Astrocyte of the cerebellum (primary cell): Measurements from ENCODE around the gene DCN.

ENCODE experiments used
- DNase-seq: peaks from one replicate; pipeline ENCODE4 v3.0.0-alpha.2; 2011; ENCODE audit warnings: low read depth
- H3K4me3 ChIP-seq: 2 replicates; pipeline ENCODE4 v1.5.1; 2011; ENCODE audit warnings: mild to moderate bottlenecking, low read depth, low read length, moderate library complexity
- in situ Hi-C: cut with HindIII; loops from 2 replicates; pipeline ENCODE4 v1.10.0; 2017; ENCODE audit warnings: low sequenced_read_pairs
- TF ChIP-seq, protein P1 (sequence below): IDR thresholded peaks from 2 replicates; pipeline ENCODE4 v1.5.1; 2012; ENCODE audit warnings: low read length, low read depth, moderate library complexity, mild to moderate bottlenecking; ENCODE audit errors: missing control alignments

The DCN gene

DNA sequence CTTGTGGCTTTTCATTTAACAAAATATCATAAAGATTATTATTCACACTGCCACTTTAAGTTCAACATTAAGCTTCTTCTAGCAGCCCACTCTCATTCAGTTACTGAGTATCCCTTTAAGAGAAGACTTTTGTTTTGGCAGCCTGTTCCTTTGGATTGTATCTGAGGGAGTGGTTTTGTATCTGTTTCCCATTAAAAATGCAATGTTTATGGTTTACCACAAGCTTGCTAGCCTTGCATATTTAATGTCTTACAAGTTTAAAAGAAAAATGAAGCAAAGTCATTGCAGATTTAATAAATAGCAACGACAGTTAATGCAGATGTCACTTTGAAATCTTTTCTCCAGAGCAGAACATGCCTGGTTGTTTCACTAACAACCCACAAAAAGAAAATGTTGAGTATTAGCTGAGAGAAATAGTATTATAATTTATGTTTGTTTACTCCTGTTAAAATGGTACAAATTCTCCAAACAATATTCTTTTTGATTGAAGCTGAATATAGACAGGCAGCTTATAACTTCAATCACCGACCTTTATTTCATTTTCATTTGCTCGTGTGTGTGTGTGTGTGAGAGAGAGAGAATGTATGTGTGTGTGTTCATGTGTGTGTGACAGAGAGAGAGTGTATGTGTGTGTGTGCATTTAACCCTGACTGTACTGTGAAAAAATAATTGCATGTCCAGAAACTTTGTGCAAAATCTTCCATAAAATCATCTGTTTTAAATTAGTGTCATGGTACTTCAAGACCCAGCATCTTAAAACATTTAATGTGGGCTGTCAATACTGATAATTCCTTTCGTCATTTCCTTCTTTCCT, 1.8 kb downstream of the DCN start:
- peak; percentile 81 for DNase-seq
- TF ChIP-seq, protein P1, sequence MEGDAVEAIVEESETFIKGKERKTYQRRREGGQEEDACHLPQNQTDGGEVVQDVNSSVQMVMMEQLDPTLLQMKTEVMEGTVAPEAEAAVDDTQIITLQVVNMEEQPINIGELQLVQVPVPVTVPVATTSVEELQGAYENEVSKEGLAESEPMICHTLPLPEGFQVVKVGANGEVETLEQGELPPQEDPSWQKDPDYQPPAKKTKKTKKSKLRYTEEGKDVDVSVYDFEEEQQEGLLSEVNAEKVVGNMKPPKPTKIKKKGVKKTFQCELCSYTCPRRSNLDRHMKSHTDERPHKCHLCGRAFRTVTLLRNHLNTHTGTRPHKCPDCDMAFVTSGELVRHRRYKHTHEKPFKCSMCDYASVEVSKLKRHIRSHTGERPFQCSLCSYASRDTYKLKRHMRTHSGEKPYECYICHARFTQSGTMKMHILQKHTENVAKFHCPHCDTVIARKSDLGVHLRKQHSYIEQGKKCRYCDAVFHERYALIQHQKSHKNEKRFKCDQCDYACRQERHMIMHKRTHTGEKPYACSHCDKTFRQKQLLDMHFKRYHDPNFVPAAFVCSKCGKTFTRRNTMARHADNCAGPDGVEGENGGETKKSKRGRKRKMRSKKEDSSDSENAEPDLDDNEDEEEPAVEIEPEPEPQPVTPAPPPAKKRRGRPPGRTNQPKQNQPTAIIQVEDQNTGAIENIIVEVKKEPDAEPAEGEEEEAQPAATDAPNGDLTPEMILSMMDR = no peak
- peak overlapping the region; percentile 34 for H3K4me3 ChIP-seq

DNA sequence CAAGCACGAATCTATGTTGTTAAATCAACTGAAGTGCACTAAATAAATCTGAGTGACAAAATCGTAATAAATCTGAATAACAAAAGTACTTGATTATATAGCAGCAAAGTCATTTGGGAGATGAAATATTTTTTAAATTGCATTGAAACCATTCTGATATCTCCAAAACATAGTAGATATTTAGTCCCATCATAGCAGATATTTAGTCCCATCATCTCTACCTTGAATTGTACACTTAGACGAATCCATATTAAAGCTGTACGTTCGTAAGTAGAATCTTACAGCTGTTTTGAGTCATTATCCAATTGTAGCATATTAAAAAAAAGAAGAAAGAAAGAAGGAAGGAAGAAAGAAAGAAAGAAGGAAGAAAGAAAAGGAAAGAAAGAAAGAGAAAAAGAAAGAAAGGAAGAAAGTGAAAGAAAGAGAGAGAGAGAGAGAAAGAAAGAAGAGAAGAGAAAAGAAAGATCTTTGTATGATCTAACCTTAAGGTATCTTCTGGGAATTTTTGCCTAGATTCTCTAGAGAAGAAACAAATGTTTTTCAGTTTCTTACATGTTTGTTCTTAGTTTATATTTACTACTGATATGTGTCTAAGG, 2.6 kb downstream of the DCN start:
- peak overlapping the region; percentile 34 for H3K4me3 ChIP-seq

More for the DNA sequence above, 1.8 kb downstream of the DCN start:
- in situ Hi-C loops = loop anchor here (5.0 kb wide), 1 partner anchor 33 kb away; no protein-coding TSS in a partner anchor

DNA sequence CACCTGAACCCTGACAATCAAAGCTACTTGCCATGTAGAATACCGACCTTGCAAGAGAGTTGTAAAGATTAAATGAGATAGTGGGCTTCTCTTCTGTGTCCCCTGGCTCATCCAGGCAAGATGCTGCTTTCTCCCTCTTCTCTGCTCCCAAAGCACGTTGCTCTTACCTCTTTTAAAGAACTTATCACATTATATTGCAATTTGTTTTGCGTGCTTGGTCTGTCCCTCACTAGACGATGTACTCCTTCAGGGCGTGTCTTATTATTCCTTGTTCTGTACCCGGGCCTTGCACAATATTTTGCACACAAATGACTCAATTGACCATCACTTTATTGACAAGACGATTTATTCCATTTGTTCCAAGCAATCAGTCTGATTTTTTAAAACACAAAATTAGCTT, 3.3 kb downstream of the DCN start:
- in situ Hi-C loops = no loop called here
- DNase-seq = no peak
- TF ChIP-seq, protein P1 = no peak
- H3K4me3 ChIP-seq = no peak overlapping the region

More for the DNA sequence above, 2.6 kb downstream of the DCN start:
- TF ChIP-seq, protein P1 = no peak
- DNase-seq = no peak
- in situ Hi-C loops = loop anchor here (5.0 kb wide), 1 partner anchor 33 kb away; no protein-coding TSS in a partner anchor

DNA sequence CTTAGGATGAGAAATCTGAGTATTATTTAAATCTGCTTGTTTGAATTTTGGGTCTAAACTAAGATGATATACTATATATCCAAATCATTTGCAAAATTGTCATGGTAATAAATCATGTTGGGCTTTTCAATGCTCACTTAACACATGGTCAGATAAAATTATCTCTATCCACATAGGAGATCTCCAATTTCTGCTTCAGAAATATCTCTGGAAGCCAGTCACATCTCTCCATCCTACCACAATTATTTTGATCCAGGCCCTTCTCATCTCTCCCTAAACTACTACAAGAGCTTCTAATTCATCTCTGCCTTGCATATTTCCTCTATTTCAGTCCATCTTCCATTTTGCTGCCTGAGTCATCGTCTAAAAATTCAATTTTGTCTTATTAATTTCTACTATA, 3.8 kb downstream of the DCN start:
- TF ChIP-seq, protein P1 = no peak
- in situ Hi-C loops = no loop called here
- DNase-seq = no peak
- no peak overlapping the region for H3K4me3 ChIP-seq

DNA sequence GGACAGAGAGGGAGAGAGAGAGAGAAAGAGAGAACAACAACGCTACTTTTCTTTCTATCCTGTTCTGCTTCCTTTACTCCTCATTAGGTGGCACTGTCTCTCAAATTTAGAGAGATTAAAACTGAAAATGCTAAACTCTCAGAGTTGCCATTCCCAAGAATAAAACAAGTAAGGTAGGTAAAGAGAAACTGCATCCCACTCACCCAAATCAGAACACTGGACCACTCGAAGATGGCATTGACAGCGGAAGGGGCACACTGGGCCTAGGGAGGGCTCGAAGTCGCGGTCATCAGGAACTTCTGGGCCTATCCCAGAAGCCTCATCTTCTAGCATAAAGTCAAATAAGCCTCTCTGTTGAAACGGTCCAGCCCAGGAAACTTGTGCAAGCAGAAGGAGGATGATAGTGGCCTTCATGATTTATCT, 4.5 kb downstream of the DCN start:
- no peak for DNase-seq
- TF ChIP-seq, protein P1 = peak; percentile 48
- in situ Hi-C loops = no loop called here
- H3K4me3 ChIP-seq = no peak overlapping the region

DNA sequence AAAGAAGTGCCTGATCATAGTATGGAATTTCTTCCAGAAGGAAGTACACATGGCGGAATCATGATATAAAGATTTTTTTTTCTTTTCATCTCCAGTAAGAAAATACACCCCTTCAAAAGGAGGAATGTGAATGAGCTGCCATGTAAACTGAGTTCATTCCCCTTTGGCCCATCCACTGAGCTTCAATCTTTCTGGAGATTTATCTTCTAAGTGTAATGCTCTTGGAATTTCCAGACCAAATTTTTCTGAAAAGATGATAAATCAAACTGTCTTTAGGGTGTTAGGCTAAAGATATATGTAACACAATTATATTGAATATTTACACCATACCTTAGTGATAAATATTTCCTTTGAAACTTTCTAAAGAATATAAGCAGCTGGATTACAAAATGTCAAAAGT, 5.2 kb downstream of the DCN start:
- DNase-seq = no peak
- TF ChIP-seq, protein P1 = no peak
- no peak overlapping the region for H3K4me3 ChIP-seq
- in situ Hi-C loops = no loop called here
